GM21576 (cell line): Measurements from ENCODE around the gene STUB1.

Experiments
- ATAC-seq: cut with Tn5 transposase; IDR thresholded peaks from one replicate; pipeline ENCODE4 v1.9.1; 2021; ENCODE audit warnings: mild to moderate bottlenecking, moderate library complexity; ENCODE audit not compliant: unreplicated experiment

Gene STUB1

DNA sequence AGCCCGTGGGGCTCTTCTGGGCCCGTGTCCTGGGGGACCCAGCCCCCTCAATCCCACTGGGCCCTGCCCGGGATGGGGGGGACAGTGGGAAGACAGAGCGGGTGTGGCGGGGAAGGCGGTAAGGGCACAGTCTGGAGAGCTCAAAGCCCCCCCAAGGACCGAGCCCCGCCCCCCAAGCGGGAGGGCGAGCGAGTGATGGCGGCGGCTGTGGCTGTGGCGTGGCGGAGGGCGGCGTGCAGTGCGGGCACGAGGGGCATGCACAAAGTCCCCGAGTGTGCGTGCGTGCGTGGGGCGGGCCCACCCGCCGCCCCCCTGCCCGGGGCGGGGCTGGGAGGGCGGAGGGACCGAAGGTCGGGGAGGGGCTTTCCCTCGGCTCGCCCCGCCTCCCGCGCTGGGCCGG, 13.6 kb downstream of the STUB1 start:
- no peak for ATAC-seq

DNA sequence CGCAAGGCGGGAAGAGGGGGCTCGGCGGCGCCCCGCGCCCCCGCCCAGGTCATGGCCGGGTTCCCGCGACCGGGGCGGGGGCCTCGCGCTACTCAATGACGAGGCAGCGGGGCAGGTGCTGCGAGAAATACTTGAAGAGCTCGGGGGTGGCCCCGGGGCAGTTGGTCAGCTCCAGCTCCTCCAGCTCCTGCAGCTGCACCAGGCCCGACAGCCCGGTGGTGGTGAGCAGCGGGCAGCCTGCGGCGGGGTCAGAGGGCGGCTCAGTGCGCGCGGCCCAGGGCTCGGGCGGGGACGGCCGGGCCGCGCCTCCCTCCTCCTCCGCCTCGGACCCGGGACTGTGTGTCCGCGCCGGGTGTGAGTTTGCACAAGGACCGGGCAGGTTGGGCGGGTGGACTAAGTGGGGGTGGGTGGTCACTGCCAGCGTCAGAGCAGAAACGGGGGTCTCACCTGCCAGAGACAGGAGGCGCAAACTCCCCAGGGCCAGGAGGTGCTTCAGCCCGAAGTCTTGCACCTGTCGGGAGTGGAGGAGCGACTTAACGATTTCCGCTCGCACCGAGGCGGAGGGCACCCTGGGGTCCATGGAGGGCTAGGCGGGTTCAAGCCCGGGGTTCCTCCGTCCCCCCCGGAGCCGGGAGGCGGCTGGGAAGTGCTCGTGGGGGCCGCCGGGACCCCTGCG, 14.1 kb downstream of the STUB1 start:
- ATAC-seq: no peak

DNA sequence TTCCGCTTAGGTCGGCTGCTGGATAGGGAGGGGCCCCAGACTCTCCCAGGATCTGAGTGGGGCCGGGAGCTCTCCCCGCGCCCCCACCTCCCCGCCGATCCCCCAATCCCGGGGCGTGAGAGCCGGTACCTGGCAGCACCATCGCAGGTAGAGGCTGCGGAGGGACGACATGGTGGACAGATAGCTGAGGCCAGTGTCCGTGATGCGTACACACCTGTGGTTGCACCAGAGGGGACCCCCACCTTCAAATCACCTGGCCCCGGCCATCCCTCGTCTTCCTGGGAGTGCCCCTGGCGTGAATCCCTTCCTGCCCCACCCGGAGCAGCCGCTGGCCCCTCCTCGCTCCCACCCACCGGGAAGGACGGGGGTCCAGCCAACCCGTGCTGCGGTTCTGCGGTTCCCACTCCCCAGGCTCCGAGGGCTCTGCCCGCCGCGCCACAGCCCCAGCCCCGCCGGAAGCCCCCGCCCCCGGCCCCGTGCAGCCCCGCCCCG, 14.7 kb downstream of the STUB1 start:
- no peak for ATAC-seq

DNA sequence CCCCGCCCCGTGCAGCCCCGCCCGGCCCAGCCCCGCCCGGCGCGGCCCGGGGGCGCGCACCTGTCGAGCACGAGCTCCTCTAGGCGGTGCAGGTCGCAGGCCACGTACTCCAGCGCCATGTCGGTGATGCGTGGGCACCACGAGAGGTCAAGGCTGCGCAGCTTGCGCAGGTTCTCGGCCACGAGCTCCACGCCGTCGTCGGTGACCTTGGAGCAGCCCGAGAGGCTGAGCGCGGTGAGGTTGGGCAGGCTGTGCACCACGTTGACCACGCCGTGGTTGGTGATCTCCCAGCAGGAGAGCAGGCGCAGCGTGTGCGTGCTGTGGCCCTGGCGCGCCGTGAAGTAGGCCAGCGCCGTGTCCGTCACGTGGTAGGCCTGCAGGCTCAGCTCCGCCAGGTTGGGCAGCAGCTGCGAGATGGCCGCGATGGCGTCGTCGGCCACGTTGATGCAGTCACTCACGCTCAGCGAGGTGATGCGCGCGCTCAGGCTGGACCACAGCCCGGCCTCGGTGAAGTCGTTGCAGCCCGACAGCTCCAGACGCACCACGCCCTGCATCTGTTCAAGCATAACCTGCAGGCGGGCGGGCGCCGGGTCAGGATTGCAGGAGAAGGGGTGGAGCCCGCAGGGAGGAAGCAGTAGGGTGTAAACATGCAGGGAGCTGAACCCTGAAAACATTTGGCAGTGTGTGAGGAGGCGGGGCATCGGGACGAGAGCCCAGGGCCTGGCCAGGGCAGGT, 15.3 kb downstream of the STUB1 start:
- no peak for ATAC-seq

DNA sequence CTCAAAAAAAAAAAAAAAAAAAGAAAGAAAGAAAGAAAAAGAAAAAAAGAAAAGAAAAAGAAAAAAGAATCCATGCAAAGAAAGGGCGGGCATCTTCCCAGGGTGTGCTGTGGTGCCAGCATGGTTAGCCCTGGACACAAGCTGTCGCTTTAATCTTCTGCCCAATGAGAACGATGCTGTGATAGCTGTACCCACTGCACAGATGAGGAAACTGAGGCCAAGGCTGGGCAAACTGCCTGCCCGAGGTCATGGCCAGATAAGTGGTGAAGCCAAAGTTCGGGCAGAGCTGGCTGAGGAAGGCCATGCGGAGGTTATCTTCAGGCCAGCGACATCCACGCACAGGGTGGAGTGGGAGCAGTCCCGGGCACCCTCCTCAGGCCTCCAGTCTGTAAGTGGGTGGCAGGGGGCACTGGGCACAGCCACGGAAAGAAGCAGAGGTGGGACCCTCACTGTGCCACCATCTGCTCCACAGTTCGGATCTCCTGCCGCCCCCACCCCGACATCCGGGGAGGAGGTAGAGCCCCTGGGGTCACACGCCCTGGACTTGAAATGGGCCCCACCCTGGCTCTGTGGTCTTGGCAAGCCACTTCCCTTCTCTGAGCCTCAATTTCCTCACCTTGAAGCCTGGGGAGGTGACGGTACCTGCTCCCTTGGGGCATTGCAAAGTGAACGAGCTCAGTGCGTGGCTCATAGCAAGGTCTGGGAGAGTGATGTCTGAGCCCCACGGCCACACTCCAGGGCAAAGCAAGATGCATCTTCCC, 18.9 kb downstream of the STUB1 start:
- no peak for ATAC-seq

DNA sequence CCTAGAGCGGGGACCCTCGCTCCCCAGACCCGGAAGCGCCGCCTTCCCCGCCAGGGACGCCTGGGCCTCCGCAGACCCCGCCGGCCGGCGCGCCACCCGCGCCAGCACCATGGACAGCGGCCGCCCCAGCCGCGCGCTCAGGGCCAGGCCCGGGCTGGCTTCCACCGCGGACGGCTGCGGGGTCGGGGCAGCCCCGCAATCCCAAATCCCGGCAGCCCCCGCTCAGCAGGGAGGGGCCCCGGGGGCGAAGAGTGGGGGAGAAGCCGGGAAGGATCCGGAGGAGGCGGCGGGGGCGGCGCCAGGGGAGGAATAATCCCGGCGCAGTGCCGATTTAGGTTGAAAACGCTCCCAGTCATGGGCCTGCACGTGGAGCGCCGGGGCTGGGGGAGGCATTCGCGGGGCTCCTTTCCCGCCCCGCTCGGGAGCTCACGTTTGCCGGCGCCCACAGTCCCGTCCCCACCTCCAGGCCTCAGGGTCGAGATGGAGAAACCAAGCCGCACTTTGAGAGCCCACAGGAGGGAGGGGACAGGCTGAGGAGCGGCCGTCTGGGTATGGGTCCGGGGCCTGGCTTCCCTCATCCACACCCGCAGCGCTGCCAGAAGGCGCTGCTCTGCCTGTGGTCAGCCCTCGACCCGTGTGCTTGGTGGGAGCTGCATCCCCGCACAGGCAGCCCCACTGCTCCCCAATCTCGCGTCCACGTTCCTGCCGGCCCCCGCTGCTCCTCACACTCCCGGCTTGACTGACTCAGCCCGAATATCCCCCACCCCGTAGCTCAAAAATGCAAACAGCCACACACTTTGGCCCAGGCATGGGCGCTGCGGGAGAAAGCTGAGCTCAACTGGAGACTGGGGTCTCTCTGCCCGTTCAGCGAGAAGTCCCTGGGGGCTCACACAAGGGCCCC, 20.7 kb downstream of the STUB1 start:
- ATAC-seq: no peak

DNA sequence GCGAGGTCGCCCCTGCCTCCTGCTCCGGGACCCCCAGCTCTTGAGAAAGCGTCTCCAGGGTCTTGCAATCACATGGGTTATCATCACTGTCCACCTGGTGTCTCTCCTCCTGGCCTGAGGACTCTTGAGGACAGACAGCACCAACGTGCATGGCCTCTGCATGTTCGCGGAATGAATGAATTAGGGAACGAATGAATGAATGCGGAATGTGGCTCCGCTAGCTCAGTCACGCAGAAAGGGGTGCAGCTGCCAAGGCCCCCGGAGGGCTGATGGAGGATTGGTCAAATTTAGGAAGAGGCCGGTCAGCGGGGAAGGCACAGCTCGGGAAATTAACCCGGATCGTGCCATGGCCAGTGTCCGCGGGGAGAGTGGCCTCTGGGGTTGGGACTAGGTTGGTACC, 22.1 kb downstream of the STUB1 start:
- no peak for ATAC-seq

DNA sequence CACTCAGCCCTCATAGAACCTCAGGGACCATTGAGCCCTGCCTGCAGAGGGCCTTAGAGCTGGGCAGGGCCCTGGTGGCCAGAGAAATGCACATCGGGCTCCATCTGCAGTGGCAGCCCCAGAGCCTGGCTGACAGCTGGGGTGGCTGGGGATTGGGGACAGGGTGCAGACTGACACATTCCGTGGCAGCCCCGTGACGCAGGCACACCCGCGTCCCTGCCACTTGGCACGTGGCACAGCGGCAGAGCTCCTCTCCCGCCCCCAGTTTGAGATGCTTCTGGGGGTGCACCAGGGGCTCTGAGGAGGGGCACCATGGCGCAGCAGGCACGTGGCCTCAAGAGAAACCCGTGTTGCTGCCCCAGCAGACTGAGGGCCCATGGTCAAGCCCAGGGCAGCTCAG, 23.2 kb downstream of the STUB1 start:
- no peak for ATAC-seq

DNA sequence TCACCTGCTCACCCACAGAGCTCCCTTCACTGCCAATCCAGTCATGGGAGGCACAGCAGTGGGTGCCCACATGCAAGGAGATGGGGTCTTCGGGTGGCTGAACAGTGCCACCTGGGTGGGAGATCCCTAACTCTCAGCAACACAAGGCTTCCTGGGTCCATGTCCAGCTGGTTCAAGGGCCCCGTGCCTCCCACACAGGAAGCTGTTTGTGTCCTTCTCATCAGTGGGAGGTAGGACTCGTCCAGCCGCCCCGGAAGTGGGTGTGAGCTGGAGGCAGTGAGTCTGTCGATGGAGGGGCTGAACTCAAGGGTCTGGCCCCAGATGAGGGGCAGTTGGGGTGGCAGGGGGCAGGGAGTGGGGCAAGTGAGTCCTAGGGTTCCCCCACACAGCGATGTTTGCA, 23.8 kb downstream of the STUB1 start:
- ATAC-seq: no peak

DNA sequence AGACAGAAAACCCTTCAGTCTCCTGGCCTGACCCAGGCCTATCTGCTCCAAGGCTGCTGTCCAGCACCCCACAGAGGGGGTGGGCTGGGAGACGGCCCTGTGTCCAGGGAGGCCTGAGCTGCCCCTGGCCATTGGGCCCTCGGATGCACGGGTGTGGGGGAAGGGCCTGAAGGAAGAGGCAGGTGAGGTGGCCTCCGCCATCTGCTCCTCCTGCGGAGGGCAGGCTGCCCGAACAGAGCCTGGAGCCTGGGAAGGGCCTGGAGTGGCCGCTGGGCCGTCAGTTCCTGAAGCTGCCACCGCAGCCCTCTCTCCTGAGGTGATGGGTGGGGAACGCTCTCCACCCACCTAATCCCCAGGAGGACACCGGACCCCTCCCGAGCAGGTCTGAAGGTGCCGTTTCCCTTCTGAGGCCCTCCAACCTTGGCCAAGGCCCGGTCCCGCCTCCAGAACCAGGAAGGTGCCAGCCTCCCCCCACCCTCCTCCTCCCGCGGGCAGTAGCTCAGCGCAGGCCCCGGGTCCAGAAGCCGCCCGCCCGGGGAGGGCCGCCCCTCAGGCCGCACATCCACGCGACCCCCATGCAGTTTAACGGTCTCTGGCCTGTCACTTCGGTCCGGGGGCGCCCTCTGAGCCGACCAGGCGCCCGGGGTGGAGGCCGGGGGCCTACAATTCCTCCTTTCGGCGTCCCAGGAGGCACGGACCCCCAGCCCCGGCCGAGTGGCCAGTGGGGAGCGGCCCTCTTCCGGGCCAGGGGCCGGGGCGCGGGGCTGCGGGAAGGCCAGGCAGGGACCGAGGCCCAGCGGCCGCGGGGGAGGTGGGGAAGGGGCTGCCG, 24.6 kb downstream of the STUB1 start:
- ATAC-seq: no peak

DNA sequence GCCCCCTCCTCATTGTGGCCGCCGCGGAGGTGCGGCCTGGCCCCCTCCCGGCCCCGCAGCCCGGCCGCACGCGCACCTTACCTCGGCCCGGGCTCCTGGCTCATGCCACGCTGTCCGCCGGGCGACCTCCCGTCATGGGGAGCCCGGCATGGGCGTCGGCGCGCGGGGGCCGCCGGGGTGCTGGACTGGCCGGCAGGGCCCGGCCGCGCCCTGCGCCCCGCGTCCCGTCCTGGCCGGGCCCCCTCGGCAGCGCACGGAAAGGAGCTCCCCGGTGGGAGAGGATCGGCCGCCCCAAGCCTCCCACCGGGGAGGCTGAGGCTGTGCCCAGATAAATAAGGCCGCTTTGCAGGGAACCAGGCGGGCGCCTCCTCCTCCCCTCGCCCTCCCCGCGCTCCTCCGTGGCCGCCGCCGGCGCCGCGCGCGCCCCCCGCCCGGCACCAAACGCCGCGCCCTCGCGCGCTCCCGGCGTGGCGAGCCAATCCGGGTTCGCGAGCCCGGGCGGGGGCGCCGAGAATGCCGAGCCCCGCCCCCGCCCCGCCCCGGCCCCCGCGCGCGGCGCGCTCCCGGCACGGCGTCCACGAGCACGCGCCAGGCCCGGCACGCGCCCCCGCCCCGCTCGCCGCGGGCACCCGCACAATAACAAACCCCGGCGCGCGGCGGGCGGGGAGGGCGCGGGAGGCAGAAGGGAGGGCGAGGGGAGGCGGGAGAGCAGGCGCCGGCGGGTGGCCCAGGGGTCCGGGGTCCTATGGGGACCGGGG, 25.4 kb downstream of the STUB1 start, which contains the start of gene FBXL16:
FBXL16 (minus strand) TSS at position 371 of the 758 bp plus-strand sequence. CDS start 8,396 bp downstream, outside the sequence.
- ATAC-seq: no peak

DNA sequence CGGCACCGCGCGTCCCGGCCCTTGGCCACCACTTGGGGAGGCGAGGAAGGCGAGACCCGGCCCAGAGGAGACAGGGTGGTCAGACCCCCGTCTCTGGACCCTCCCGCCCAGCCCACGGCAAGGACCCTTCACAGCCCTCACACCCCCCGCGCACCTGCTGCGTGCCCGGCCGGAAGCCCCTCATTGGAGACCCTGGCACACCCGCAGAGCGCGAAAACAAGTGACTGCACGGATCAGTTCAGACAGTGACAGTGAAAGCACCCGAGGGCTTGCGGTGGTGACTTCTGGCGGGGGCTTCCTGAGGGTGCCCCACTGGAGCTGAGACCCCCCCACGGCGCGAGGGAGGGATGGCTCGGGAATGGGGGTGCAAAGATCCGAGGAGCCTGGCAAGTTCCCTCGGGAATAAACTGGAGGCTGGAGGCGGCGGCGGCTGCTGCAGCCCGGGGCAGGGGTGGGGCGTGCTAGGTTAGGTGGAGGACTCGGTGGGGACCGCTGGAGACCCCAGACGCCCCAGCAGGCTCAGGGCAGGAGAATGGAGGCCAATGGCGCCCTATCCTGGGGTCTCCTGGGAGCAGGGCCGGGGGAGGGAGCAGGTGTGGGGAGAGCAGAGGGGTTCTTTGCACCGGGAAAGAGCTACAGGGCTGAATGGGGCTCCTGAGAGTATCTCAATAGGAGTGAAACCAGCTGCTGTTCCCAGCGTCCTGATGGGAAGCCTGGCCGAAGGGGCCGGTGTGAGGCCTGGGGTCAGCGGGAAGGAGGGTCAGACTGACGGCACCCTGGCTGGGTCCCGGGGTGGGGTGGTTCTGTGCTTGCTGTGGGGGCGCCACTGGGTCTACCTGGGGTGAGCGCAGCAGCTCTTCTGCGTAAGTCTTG, 26.2 kb downstream of the STUB1 start:
- no peak for ATAC-seq

DNA sequence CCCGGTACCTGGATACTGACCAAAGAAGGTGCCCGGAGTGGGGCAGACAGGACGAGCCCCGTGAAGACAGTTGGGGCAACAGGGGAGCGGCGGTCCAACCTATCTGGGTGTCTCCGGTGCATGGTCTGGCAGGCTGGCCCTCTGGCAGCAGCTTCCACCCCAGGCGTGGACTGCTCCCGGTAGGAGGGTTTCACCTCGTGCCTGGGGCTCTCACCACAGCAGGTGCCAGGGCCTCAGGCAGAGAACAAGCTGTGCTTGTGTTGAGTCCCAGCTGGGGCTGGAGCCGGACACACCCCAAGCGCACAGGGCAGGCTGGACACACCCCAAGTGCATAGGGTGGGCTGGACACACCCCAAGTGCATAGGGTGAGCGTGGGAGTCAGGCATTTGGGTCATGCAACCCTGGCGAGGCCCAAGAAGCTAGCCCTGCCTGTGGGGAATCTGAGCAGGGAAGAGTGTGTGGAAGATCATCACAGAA, 26.9 kb downstream of the STUB1 start:
- ATAC-seq: no peak

DNA sequence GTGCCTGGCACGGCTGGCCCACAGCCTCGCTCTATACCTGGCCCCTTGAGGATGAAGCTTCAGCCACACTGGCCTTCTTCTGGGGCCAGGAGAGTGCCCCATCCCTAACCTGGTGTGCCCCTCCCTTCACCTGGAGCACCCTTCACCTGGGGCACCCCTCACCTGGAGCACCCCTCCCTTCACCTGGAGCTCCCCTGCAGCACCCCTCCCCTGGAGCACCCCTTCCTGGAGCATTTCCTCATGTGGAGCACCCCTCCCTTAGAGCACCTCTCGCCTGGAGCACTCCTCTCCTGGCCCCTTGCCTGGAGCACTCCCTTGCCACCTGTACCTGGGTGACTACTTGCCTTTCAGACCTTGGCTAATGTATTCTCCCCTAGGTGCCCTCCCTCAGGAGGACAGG, 27.8 kb downstream of the STUB1 start:
- no peak for ATAC-seq

DNA sequence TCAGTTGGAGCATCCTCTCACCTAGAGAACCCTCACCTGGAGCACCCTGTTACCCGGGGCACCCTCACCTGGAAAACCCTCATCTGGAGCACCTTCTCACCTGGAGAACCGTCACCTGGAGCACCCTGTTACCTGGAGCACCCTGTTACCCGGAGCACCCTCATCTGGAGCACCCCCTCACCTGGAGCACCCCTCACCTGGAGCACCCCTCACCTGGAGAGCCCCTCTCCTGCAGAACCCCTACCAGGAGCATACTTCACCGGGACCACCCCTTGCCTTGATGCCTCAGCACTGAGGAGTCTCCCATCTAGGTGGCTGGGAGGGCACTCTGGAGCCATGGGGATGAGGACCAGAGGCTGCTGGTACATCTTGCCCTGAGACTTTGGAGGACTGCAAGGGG, 28.7 kb downstream of the STUB1 start:
- no peak for ATAC-seq

DNA sequence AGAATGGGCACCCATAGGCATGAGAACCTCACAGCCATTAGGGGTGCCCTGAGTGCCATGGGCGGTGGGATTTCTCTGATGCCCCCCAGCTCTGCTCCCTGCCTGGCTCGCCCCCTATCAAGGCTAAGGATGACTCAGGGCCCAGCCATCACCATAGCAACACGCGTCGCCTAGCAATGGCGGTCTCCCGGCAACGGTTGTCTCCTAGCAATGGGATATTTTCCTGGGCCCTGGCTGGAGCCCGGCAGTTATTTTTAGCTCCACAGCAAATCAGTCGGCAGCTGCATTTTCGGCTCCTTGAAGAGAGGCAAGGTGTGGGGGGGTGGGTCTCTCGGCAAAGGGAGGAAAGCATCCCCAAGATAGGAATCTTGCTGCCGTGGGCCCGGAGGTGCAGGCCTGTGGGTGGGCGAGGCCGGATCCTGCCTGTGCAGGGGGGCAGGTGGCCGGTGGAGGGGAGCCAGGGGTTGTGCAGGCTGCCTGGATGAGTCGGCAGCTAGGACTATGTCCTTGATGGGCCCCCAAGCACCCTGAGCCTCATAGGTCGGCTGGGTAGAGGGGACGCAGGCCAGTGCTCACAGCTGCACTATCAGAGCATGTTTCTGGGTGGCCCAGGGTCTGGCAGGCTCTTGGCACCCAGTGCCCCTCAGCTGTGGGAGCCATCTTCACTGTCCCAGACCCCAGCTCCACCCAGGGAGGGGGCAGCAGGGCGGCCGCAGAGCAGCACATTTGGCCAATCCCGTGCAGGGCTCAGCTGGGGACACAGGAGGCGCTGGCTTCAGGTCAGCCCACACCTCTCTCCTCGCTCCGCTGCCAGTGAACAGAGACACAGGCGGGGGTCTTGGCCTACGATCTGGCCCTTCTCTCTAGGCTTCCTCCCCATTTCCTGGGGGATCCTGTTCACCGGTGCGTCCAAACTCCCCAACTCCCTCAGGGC, 29.6 kb downstream of the STUB1 start:
- ATAC-seq: no peak
